Fibroblast of lung (primary cell): Measurements from ENCODE around the gene PPIA. TPM values are rescaled to one million over a fixed set of nuclear protein-coding genes. Genes with fewer than 3 reads are reported as not detected.

Experiments used
- DNase-seq, 2 donors: peaks; one replicate each; pipeline versions ENCODE4 v3.0.0 to v3.0.0-alpha.2; 2010; ENCODE audit warnings: low read depth in 2 of 2
- H2AFZ ChIP-seq: 2 replicates; pipeline ENCODE4 v1.5.1; 2012; ENCODE audit warnings: low read length, control low read depth, inconsistent platforms
- H3K27ac ChIP-seq: 2 replicates; pipeline ENCODE4 v1.5.1; 2011; ENCODE audit warnings: low read length, control low read depth; ENCODE audit not compliant: insufficient read depth
- H3K27me3 ChIP-seq: 2 replicates; pipeline ENCODE4 v1.5.1; 2011; ENCODE audit warnings: mild to moderate bottlenecking, low read length; ENCODE audit not compliant: control insufficient read depth, insufficient read depth
- H3K36me3 ChIP-seq: 2 replicates; pipeline ENCODE4 v1.5.1; 2011; ENCODE audit warnings: low read length; ENCODE audit not compliant: control insufficient read depth, insufficient read depth
- H3K4me1 ChIP-seq: 2 replicates; pipeline ENCODE4 v1.5.1; 2011; ENCODE audit warnings: low read length; ENCODE audit not compliant: control insufficient read depth, insufficient read depth; ENCODE audit errors: extremely low read depth
- H3K4me2 ChIP-seq: 2 replicates; pipeline ENCODE4 v1.5.1; 2011; ENCODE audit warnings: low read length, control low read depth; ENCODE audit not compliant: insufficient read depth; ENCODE audit errors: extremely low read depth
- H3K4me3 ChIP-seq, 4 experiments: fragments of 200-600 bp in 1 of 4; sonication (generic) in 1 of 4; replicated peaks in 1 of 4; 2 replicates each; pipeline ENCODE4 v1.5.1; 2011 to 2016; ENCODE audit warnings: low read length in 4 of 4, low read depth in 3 of 4, mild to moderate bottlenecking in 3 of 4, control low read depth in 2 of 4, inconsistent platforms in 1 of 4, mixed read lengths in 1 of 4; ENCODE audit not compliant: insufficient read depth in 1 of 4; ENCODE audit errors: control extremely low read depth in 1 of 4
- H3K79me2 ChIP-seq: 2 replicates; pipeline ENCODE4 v1.5.1; 2012; ENCODE audit warnings: mild to moderate bottlenecking, low read length, inconsistent platforms; ENCODE audit not compliant: control insufficient read depth, insufficient read depth
- H3K9ac ChIP-seq: 2 replicates; pipeline ENCODE4 v1.5.1; 2011; ENCODE audit warnings: mild to moderate bottlenecking, low read length, control low read depth; ENCODE audit not compliant: insufficient read depth
- H3K9me3 ChIP-seq: 2 replicates; pipeline ENCODE4 v1.5.1; 2012; ENCODE audit warnings: low read depth, low read length; ENCODE audit not compliant: control insufficient read depth, insufficient read depth
- H4K20me1 ChIP-seq: 2 replicates; pipeline ENCODE4 v1.5.1; 2011; ENCODE audit warnings: low read length; ENCODE audit not compliant: control insufficient read depth, insufficient read depth; ENCODE audit errors: extremely low read depth
- CTCF ChIP-seq, 2 donors: IDR thresholded peaks in 1 of 2; conservative IDR thresholded peaks in 1 of 2; 1 replicate in 1 of 2; 2 replicates in 1 of 2; pipeline ENCODE4 v1.5.1; 2011 to 2012; ENCODE audit warnings: low read length in 2 of 2, control low read depth in 1 of 2, inconsistent platforms in 1 of 2, low read depth in 1 of 2, mild to moderate bottlenecking in 1 of 2
- EZH2 ChIP-seq: IDR thresholded peaks from 2 replicates; pipeline ENCODE4 v1.5.1; 2012; ENCODE audit warnings: low read length, control low read depth, mild to moderate bottlenecking; ENCODE audit errors: missing control alignments
- polyA plus RNA-seq, 2 donors: library from polyadenylated mRNA; depleted of rRNA in 1 of 2; stranded (reverse) in 1 of 2; unstranded in 1 of 2; fragments of >200 nt; gene quantifications; 2 replicates each; pipeline ENCODE4 v1.2.1, GENCODE V29; 2011 to 2012; ENCODE audit warnings: missing spikeins in 1 of 2
- total RNA-seq: library from RNA; depleted of rRNA; stranded (reverse); fragments of >200 nt; gene quantifications from 2 replicates; pipeline ENCODE4 v1.2.1, GENCODE V29; 2014

PPIA gene
- total and polyA plus RNA-seq, 2 donors (not counting 1 experiment from before 2014, with no cell fraction given) = 1,161 to 7,057 TPM

DNA sequence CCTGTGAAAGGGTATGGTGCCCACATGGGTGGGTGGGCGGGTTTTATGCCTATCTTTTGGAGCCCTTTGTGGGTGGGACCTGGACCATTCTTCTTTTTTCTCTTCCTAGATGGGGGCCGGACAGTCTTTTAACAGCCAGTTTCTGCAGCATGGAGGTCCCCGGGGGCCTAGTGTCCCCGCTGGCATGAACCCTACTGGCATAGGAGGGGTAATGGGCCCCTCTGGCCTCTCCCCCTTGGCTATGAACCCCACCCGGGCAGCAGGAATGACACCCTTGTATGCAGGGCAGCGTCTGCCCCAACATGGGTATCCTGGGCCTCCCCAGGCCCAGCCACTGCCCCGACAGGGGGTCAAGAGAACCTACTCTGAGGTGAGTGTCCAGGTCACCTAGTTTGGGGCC, 38.7 kb upstream of the PPIA start:
- Histone ChIP-seq H4K20me1 (no peaks in the 10 kb centered on the region), H3K4me2 (no peak overlapping the region), H3K27ac (no peak overlapping the region), H2AFZ (no peak overlapping the region), H3K9ac (no peak overlapping the region), H3K27me3 (no peaks in the 10 kb centered on the region), H3K4me1 (peaks cover 2% of the 10 kb centered on the region), H3K9me3 (no peaks in the 10 kb centered on the region), H3K4me3 (no peak overlapping the region), H3K36me3 (peaks cover 24% of the 10 kb centered on the region), H3K79me2 (peaks cover 20% of the 10 kb centered on the region)
- TF ChIP-seq EZH2 (no peak), CTCF (conservative IDR thresholded peaks at IDR 0.05 in 1 of 2, IDR thresholded peaks at IDR 0.05 in 1 of 2; ENCODE audit: low read depth in 1 of 2, low read length in 2 of 2) (no peak)
- DNase-seq = no peak

DNA sequence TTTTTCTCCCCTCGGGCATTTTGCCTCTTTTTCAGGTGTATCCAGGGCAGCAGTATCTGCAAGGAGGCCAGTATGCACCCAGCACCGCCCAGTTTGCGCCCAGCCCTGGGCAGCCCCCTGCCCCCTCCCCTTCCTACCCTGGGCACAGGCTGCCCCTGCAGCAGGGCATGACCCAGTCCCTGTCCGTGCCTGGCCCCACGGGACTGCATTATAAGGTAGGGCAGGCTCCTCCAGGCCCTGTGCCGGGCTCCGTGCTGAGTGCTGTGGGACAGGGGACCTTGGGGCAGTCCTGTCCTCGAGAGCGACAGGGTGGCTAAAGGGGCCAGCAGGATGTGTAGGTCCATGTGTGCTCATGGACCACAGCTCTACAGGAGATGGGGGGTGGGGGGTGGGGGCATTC, 37.2 kb upstream of the PPIA start:
- H3K27ac ChIP-seq = no peak overlapping the region
- TF ChIP-seq CTCF (conservative IDR thresholded peaks at IDR 0.05 in 1 of 2, IDR thresholded peaks at IDR 0.05 in 1 of 2; ENCODE audit: low read depth in 1 of 2, low read length in 2 of 2) = no peak
- no peak for TF ChIP-seq EZH2
- H3K4me1 ChIP-seq = peaks cover 2% of the 10 kb centered on the region
- no peak overlapping the region for H2AFZ ChIP-seq
- no peaks in the 10 kb centered on the region for H4K20me1 ChIP-seq
- no peak overlapping the region for H3K4me2 ChIP-seq
- H3K9ac ChIP-seq = no peak overlapping the region
- no peak for DNase-seq
- H3K36me3 ChIP-seq = peaks cover 30% of the 10 kb centered on the region
- no peaks in the 10 kb centered on the region for H3K27me3 ChIP-seq
- peaks cover 15% of the 10 kb centered on the region for H3K79me2 ChIP-seq
- H3K9me3 ChIP-seq = no peaks in the 10 kb centered on the region
- no peak overlapping the region for H3K4me3 ChIP-seq

DNA sequence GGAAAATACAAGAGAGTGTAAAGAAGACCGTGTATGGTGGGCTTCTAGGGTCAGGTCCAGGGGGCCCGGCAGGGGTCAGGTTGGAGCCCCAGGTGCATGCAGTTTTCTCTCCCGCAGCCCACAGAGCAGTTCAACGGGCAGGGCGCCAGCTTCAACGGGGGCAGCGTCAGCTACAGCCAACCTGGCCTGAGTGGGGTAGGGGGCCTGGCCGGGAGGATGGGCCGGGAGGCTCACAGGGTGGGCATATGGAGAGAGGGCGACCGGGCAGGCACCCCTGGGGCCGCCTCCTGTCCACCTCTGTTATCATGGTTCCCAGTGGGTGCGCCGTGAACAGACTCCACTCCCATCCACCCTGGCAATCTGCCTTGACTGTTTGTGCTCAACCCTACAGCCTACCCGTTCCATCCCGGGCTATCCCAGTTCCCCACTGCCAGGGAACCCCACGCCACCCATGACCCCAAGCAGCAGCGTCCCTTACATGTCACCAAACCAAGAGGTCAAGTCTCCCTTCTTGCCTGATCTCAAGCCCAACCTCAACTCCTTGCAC, 36.4 kb upstream of the PPIA start:
- H3K9ac ChIP-seq = no peak overlapping the region
- H3K27ac ChIP-seq = no peak overlapping the region
- no peak overlapping the region for H2AFZ ChIP-seq
- H3K79me2 ChIP-seq = peaks cover 8% of the 10 kb centered on the region
- H3K4me1 ChIP-seq = peaks cover 2% of the 10 kb centered on the region
- H3K4me3 ChIP-seq = no peak overlapping the region
- no peaks in the 10 kb centered on the region for H3K9me3 ChIP-seq
- TF ChIP-seq CTCF (conservative IDR thresholded peaks at IDR 0.05 in 1 of 2, IDR thresholded peaks at IDR 0.05 in 1 of 2; ENCODE audit: low read depth in 1 of 2, low read length in 2 of 2) = no peak
- no peak for TF ChIP-seq EZH2
- no peaks in the 10 kb centered on the region for H4K20me1 ChIP-seq
- no peaks in the 10 kb centered on the region for H3K27me3 ChIP-seq
- peaks cover 36% of the 10 kb centered on the region for H3K36me3 ChIP-seq
- DNase-seq = no peak
- no peak overlapping the region for H3K4me2 ChIP-seq
